HG03108 (cell line): ENCODE measurements around the gene CFAP410.
"Not testable (repeated sequence)": the region's sequence is repeated elsewhere in the genome, so short reads cannot be mapped to it uniquely, and the experiment has no call there.

Experiments
- ATAC-seq: cut with Tn5 transposase; IDR thresholded peaks from one replicate; pipeline ENCODE4 v1.9.1; 2021; ENCODE audit warnings: moderate library complexity; ENCODE audit not compliant: unreplicated experiment

The CFAP410 gene

DNA sequence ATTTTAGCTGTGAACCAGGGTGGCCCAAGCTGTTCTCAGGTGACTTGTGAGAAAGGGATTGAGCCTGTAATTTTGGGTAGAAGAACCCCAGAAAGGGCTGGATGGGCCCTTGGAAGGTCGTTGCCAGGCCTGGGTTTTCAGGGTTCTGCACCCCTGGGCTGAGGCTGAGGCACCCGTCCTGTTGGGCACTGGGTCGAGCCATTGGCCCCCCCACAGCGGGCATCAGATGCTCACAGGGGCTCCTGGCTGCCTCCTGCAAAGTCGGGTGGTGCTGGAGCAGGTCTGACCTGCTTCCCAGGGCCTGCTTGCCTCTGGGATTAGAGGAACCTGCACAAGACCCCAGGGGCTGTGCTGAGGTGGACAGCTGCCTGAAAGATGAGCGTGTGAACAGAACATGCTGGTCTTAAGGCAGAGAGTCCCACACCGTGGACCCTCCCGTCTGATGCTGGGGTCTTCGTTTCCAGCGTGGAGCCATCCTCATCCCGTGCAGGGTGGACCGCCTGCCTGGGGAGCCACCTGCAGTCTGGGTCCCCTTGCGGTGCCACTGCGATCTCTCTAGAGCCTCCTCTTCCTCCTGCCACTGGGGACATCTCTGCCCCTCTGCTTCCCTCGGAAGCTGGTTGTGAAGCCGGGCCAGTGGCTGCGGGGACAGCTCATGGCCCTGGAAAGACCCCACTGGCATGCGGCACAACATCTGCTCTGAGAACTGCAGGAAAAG lies 12.5 kb upstream of the CFAP410 start:
- no peak for ATAC-seq

DNA sequence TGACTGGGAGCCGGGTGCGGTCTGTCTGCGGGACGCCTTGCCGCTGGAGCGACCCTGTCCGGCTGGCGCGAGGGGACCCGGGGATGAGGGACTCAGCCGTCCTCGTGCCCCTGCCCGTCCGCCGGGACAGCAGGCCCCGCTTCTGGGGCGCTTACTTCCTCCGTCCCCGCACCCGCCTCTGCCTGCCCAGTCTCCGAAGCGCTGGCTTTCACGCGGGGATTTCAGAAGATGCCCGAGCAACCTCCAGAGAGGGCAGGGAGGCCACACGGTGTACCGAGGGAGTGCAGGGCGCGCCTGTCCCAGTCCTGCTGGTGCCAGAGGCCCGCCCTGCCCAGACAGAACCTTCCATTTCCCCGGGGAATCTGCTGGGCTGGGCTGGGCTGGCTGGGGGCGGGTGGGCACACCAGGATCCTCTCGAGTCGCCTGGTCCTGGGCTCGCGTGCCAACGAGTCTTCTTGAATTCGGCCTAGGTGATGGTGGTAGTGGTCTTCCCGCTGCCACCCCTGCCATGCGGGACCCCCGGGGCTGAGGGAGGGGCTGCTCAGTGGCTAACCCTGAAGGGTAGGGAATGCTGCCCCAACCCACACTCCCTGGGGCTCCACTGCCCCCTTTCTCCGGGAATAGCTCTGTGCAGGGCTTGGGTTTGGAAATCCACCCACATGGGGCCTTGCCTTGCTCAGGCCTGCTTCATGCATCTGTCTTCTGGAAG lies 11.7 kb upstream of the CFAP410 start:
- ATAC-seq: no peak

DNA sequence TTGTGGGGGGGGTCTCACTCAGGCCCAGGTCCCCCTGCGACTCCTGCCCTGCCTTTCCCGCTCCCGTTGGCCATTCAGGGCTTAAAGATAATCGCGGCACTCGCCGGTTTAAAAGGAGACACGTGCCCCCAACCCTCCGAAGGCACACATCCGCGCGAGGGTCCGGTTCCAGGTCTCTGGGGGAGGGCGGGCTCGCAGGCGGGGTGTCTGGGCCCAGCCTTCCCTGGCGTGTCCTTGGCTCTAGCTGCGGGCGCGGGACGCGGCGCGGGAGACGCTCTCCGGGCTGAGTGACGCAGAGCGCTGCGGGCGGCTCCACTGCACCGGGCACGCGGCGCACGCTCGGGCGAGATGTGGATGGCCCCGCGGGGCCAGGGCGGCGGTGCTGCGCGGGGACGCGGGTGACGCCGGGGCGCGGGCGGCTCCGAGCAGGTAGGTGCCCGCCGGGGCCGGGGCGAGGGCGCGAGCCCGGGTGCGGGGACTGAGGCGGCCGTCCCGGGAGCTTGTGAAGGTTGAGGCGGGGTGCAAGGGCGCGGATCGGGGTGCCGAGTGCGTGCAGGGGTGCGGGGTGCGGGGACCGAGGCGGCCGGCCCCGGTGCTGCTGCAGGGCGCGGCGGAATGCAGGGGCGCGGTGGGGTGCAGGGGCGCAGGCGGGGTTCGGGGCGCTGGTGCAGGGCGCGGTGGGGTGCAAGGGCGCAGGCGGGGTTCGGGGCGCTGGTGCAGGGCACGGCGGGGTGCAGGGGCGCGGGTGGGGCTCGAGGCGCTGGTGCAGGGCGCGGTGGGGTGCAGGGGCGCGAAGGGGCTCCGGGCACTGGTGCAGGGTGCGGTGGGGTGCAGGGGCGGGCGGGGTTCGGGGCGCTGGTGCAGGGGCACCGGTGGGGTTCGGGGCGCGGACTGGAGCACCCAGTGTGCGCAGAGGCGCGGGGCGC lies 10.9 kb upstream of the CFAP410 start:
- no peak for ATAC-seq

DNA sequence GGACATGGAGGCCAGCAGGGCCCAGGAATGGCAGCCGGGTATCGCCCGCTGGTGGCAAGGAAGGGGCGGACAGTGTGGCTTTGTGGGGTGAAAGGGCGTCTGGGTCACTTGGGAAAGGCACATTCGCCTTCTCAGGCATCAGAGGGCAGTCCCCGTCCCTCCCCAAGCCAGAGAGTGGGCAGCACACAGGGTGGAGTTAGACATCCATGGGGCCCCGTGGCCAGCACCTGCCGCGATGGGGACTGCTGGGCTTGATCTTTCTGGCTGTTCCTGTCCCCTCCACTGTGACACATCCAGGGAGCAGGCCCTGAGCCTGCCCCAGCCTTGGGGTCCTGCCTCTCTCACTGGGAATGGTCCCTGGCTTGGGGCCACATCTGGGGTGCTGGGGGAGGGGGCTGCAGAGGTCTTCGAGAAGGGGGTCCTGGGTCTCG lies 10.2 kb upstream of the CFAP410 start:
- ATAC-seq: no peak

DNA sequence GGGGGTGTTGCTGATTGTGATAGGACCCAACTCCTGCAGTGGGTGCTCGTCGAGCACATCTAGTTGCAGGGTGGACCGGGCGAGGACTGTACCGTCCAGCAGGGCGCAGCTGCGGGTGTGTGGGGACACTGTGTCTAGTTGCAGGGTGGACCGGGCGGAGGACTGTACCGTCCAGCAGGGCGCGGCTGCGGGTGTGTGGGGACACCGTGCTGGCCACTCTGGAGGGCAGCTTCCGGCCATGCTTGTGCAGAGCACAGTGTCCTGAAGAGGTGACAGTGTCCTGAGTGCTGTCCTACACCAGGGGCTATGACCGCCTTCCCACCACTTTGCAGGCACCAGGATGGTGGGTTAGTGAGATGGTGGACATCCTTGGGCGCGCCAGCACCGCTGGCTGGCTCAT lies 9.7 kb upstream of the CFAP410 start:
- no peak for ATAC-seq

DNA sequence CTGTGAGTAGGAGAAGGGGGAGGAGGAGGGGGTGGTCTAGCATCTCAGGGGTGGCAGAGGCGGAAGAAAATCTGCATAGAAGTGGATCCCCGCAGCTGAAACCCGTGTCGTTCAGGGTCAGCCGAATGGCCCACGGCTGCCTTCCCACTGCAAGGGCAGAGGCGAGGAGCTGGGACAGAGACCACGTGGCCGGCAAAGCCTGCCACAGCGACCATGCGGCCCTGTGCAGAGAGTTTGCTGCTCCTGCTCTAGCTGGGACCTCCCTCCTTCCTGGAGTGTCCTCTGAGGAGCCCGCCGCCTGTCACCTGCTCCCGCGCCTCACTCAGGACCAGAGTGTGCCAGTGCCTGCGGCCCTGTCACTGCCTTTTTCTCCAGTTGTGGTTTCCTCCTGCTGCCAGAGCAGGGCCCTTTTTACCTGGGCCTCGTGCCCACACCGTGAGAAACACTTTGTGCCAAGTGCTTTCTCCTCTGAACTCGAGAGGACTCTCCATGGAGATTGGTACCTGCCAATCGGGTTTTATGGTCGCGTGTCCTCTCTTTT lies 8.8 kb upstream of the CFAP410 start:
- ATAC-seq: no peak

- ATAC-seq: no peak
Measured at GRCh38 chr21:44345495-44345894, 6.3 kb upstream of the CFAP410 start.

DNA sequence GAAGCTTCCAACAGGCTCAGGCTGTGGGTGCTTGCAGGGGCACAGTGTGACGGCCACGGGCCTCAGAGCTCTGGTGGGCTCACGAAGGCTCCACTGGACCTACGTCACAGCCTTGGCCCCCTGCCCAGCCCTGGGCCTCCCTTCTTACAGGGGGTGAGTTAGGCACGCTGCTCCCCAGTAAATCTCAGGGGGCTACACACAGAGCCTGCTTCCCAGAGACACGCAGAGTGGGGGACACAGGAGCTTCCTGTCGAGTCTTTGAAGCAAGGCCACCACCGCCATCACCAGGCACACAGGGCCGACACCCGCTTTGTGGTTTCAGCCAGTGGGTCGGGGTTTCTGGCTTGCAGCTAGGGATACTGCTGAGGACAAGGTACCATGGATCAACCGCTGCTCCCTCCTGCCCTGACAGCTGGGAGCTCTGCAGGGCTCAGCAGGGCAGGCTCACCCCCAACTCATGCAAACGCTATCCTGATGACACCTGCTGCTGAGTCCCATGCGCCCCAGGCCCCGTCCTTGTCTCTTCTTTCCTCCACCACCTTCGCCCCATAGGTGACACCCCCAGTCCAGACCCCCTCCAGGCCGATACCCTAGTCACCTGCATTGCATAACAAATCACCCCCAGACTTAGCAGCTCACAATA lies 5.5 kb upstream of the CFAP410 start:
- no peak for ATAC-seq

DNA sequence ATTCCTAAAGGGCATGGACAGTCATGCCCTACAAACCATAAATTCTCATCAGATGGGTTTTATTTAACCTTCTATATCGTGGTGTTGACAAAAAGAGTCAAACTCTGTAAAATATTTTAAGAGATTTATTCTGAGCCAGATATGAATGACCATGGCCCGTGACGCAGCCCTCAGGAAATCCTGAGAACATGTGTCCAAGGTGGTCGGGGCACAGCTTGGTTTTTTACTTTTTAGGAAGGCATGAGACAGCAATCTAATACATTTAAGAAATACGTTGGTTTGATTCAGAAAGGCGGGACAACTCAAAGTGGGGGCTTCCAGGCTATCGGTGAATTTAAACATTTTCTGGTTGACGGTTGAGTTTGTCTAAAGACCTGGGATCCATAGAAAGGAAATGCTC lies 3.8 kb upstream of the CFAP410 start:
- ATAC-seq: not testable (repeated sequence)

- ATAC-seq: not testable (repeated sequence)
Measured at GRCh38 chr21:44341726-44342458, 2.7 kb upstream of the CFAP410 start.

GRCh38 chr21:44337941-44338895 lies 972 bp downstream of the CFAP410 start:
- ATAC-seq: no peak

DNA sequence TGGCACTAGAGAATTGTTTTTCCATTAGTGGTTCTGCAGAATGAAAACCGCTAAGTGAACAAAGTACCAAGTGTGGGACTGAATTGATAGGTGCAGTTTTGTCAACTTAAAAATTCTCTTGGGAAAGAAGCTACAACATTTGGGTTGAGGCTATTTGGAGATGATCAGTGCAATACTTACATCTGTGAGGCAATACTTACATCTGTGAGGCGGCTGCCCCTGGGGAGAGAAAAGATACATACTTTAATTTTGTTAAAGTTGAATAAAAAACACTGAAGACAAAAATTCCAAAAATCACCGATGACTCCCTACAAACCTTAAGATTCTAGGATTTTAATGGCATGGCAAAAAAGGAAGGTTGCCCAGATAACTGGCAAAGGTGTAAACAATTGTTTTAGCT lies 1.7 kb downstream of the CFAP410 start:
- ATAC-seq: no peak

- no peak for ATAC-seq
Measured at GRCh38 chr21:44335266-44336059, 3.7 kb downstream of the CFAP410 start.

DNA sequence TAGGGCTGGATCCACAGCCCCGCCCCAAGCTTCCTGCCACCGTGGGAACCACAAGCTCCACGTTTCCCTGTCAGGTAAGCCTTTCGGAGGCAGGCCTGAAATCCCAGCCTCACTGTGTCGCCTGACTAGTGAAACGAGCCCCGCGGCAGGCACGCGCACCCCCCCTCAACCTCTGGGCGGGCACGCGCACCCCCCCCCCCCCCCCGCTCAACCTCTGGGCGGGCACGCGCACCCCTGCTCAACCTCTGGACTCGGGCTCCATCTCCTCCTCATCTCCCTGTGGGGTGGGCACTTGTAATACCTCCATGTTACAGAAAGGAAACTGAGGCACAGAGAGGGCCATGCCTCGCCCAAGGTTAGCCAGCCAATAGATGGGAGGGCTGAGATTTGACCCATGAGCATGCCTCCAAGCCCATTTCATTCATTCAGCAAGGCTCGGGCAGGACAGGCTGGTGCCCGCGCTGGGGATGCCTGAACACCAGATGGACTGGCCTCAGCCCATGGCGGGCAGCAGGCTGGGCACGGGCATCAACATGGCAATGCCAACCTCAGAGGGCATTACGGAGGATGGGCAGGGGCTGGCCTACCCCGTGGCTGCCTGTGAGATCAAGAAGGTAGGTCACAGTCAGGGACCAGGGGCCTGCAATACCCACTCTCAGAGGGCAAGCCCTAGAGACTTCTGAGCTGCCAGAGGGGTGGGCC lies 4.7 kb downstream of the CFAP410 start:
- ATAC-seq: no peak

- ATAC-seq: no peak
Measured at GRCh38 chr21:44333509-44334328, 5.5 kb downstream of the CFAP410 start.

- no peak for ATAC-seq
Measured at GRCh38 chr21:44332965-44333364, 6.2 kb downstream of the CFAP410 start.

GRCh38 chr21:44332383-44332782 lies 6.8 kb downstream of the CFAP410 start:
- ATAC-seq: no peak
